ENCODE data around the gene MAML2. TPM values are rescaled to one million over a fixed set of nuclear protein-coding genes. Genes with fewer than 3 reads are reported as not detected.

Gene MAML2
- polyA plus RNA-seq, 1 of the 3 experiments (the other 2 are of a cell fraction): 20.1 TPM

DNA sequence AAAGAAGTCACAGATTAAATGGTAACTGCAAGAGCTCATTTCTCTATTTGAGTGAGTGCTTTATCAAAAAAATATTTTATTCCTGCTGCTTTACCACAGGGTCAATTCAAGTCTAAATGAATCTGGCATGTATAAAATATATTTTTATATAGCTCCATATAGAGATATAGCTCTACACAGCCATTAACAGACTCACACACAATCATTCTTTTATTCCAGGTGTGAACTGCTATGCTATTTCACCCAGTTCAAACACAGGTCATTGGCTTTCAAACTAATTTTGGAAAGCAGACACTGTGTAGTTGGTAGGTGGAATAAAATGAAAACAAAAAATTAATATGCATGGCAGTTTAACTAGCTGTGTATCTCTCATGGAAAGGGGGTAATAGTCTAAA lies 63.1 kb downstream of the MAML2 start:
- Histone ChIP-seq H3K27me3 (ENCODE audit: insufficient read depth) (no peaks in the 10 kb centered on the region), H3K4me2 (peak overlapping the region; percentile 33), H3K9me3 (no peaks in the 10 kb centered on the region), H3K9ac (peak overlapping the region; percentile 34; the same call in 1 of the 2 replicates), H3K79me2 (ENCODE audit: insufficient read depth) (peaks cover 90% of the 10 kb centered on the region), H3K9me2 (no peaks in the 10 kb centered on the region), H2AFZ (ENCODE audit: low read depth) (no peak overlapping the region), H3F3A (replicated peaks; ENCODE audit: insufficient read depth) (peaks cover 41% of the 10 kb centered on the region), H4K20me1 (ENCODE audit: insufficient read depth) (no peaks in the 10 kb centered on the region; the same call in 1 of the 2 replicates), H3K36me3 (replicated peaks in 1 of 2; ENCODE audit: control insufficient read depth in 1 of 2, insufficient read depth in 2 of 2, low read length in 1 of 2) (peaks cover 0 to 9% of the 10 kb centered on the region in 2 experiments), H3K27ac (ENCODE audit: low read depth in 2 of 2, low read length in 1 of 2) (peak overlapping the region; percentile 47 to 84; a peak in 3 of 4 replicates), H3K4me3 (ENCODE audit: low read depth in 2 of 2, low read length in 1 of 2) (0 out of 4 replicates have a peak overlapping the region, but pooled peaks of 1 of the 2 experiments have one; percentile 5), H3K4me1 (ENCODE audit: control insufficient read depth in 1 of 2, insufficient read depth in 2 of 2, low read depth in 1 of 2, low read length in 1 of 2) (peaks cover 8 to 60% of the 10 kb centered on the region in 2 experiments; a peak in 3 of 4 replicates)
- TF ChIP-seq SMC3 (IDR thresholded peaks at IDR 0.05; ENCODE audit: low read depth, low read length): no peak
- TF ChIP-seq MAX (IDR thresholded peaks at IDR 0.05; ENCODE audit: low read depth): 0 out of 2 replicates have a peak, but pooled peaks have one; percentile 7
- ChIA-PET CTCF (interaction anchor here (1.1 to 1.2 kb wide), 2 partner anchors 42 to 64 kb away, joined by 3 to 5 read pairs; partner anchors contain the start of gene MAML2), POLR2A (interaction anchor here (0.6 kb wide), 1 partner anchor 63 kb away, joined by 5 read pairs; the partner anchor contains the start of gene MAML2)
- no peak for DNase-seq

GRCh38 chr11:96279018-96279895 lies 63.7 kb downstream of the MAML2 start:
- Histone ChIP-seq H3K9ac (peak overlapping the region; percentile 34; the same call in 1 of the 2 replicates), H4K20me1 (ENCODE audit: insufficient read depth) (no peaks in the 10 kb centered on the region), H3K9me2 (no peaks in the 10 kb centered on the region), H3K36me3 (replicated peaks in 1 of 2; ENCODE audit: control insufficient read depth in 1 of 2, insufficient read depth in 2 of 2, low read length in 1 of 2) (peaks cover 0 to 9% of the 10 kb centered on the region in 2 experiments), H2AFZ (ENCODE audit: low read depth) (no peak overlapping the region), H3K27ac (ENCODE audit: low read depth in 2 of 2, low read length in 1 of 2) (peak overlapping the region; percentile 72 to 84), H3K4me3 (ENCODE audit: low read depth in 2 of 2, low read length in 1 of 2) (0 out of 4 replicates have a peak overlapping the region, but pooled peaks of 1 of the 2 experiments have one; percentile 5), H3F3A (replicated peaks; ENCODE audit: insufficient read depth) (peaks cover 41% of the 10 kb centered on the region), H3K4me1 (ENCODE audit: control insufficient read depth in 1 of 2, insufficient read depth in 2 of 2, low read depth in 1 of 2, low read length in 1 of 2) (peaks cover 8 to 60% of the 10 kb centered on the region in 2 experiments; a peak in 3 of 4 replicates), H3K9me3 (no peaks in the 10 kb centered on the region), H3K4me2 (peak overlapping the region; percentile 33), H3K79me2 (ENCODE audit: insufficient read depth) (peaks cover 90% of the 10 kb centered on the region), H3K27me3 (ENCODE audit: insufficient read depth) (no peaks in the 10 kb centered on the region)
- peak; percentile 70; the same call in 1 of the 2 replicates for TF ChIP-seq RXRA (IDR thresholded peaks at IDR 0.05; ENCODE audit: borderline replicate concordance, low read depth)
- TF ChIP-seq MXI1 (IDR thresholded peaks at IDR 0.05; ENCODE audit: low read depth, low read length): no peak
- no peak for TF ChIP-seq RCOR1 (IDR thresholded peaks at IDR 0.05; ENCODE audit: low read length)
- TF ChIP-seq MAX (IDR thresholded peaks at IDR 0.05; ENCODE audit: low read depth): 0 out of 2 replicates have a peak, but pooled peaks have one; percentile 42
- TF ChIP-seq TCF12 (IDR thresholded peaks at IDR 0.05): peak; percentile 56
- TF ChIP-seq FOSL2 (IDR thresholded peaks at IDR 0.05; ENCODE audit: borderline replicate concordance, low read depth): 0 out of 2 replicates have a peak, but pooled peaks have one; percentile 37
- TF ChIP-seq, protein P1, sequence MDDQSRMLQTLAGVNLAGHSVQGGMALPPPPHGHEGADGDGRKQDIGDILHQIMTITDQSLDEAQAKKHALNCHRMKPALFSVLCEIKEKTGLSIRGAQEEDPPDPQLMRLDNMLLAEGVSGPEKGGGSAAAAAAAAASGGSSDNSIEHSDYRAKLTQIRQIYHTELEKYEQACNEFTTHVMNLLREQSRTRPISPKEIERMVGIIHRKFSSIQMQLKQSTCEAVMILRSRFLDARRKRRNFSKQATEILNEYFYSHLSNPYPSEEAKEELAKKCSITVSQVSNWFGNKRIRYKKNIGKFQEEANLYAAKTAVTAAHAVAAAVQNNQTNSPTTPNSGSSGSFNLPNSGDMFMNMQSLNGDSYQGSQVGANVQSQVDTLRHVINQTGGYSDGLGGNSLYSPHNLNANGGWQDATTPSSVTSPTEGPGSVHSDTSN (IDR thresholded peaks at IDR 0.05): no peak
- TF ChIP-seq JUND (IDR thresholded peaks at IDR 0.05): peak; percentile 41
- no peak for TF ChIP-seq MEF2A (IDR thresholded peaks at IDR 0.05; ENCODE audit: borderline replicate concordance, low read depth)
- no peak for DNase-seq
- ChIA-PET CTCF (no interaction called here), POLR2A (no interaction called here)
- WGBS (ENCODE audit: low lambda C conversion rate): 67% methylated on average over 3 of the region's 3 CpGs

Data from SK-N-SH (cell line).